ENCODE results near the gene RIN3. TPM values are rescaled to one million over a fixed set of nuclear protein-coding genes. Genes with fewer than 3 reads are reported as not detected.

Gene RIN3
- total and polyA plus RNA-seq, 4 donors: 5.0 to 15.6 (median 9.0) TPM

- H3K4me1 ChIP-seq (ENCODE audit: control insufficient read depth in 4 of 4, insufficient read depth in 4 of 4, low read length in 3 of 4): peaks cover 16 to 28% (median 18%) of the 10 kb centered on the region in 4 donors
- no peak overlapping the region for H3K27ac ChIP-seq (ENCODE audit: low read depth in 1 of 2, low read length in 2 of 2)
Observed at GRCh38 chr14:92544051-92544720, 30.6 kb downstream of the RIN3 start.

GRCh38 chr14:92546347-92547053 lies 32.9 kb downstream of the RIN3 start:
- 94% methylated on average over 7 of the region's 7 CpGs for WGBS
- TF ChIP-seq FOXA2 (IDR thresholded peaks at IDR 0.05) (no peak), ZBTB33 (IDR thresholded peaks at IDR 0.05) (no peak), EGR1 (IDR thresholded peaks at IDR 0.05; ENCODE audit: low read depth in 2 of 2) (no peak), CTCF (IDR thresholded peaks at IDR 0.05; ENCODE audit: low read depth, low read length, missing input control) (peak; percentile 15), JUND (IDR thresholded peaks at IDR 0.05) (no peak), NR2F2 (IDR thresholded peaks at IDR 0.05) (no peak), SP1 (IDR thresholded peaks at IDR 0.05) (no peak), HNF4G (IDR thresholded peaks at IDR 0.05) (no peak), YY1 (IDR thresholded peaks at IDR 0.05) (no peak)
- H3K9me3 ChIP-seq (ENCODE audit: control insufficient read depth in 4 of 4, low read length in 3 of 4): no peaks in the 10 kb centered on the region
- peak overlapping the region in 1 of 2 donors; percentile 32 for H3K27ac ChIP-seq (ENCODE audit: low read depth in 1 of 2, low read length in 2 of 2)
- no peak overlapping the region for H3K4me3 ChIP-seq (ENCODE audit: low read depth in 1 of 3, low read length in 3 of 3)
- no peaks in the 10 kb centered on the region for H3K36me3 ChIP-seq (ENCODE audit: control insufficient read depth in 4 of 4, insufficient read depth in 3 of 4, low read depth in 1 of 4, low read length in 3 of 4)
- peaks cover 0 to 7% (median 2%) of the 10 kb centered on the region in 4 donors for H3K4me1 ChIP-seq (ENCODE audit: control insufficient read depth in 4 of 4, insufficient read depth in 4 of 4, low read length in 3 of 4)
- no peak for DNase-seq (ENCODE audit: low spot score)
- no peak overlapping the region for H3K9ac ChIP-seq (ENCODE audit: low read depth in 1 of 2, low read length in 2 of 2)
- no peaks in the 10 kb centered on the region for H3K27me3 ChIP-seq (ENCODE audit: control insufficient read depth in 4 of 4, insufficient read depth in 4 of 4, low read length in 3 of 4)

More at GRCh38 chr14:92544051-92544720, 30.6 kb downstream of the RIN3 start:
- H3K27me3 ChIP-seq (ENCODE audit: control insufficient read depth in 4 of 4, insufficient read depth in 4 of 4, low read length in 3 of 4): no peaks in the 10 kb centered on the region
- no peaks in the 10 kb centered on the region for H3K36me3 ChIP-seq (ENCODE audit: control insufficient read depth in 4 of 4, insufficient read depth in 3 of 4, low read depth in 1 of 4, low read length in 3 of 4)
- H3K9ac ChIP-seq (ENCODE audit: low read depth in 1 of 2, low read length in 2 of 2): no peak overlapping the region
- TF ChIP-seq RAD21 (IDR thresholded peaks at IDR 0.05) (no peak), ATF3 (IDR thresholded peaks at IDR 0.05) (no peak), MAX (IDR thresholded peaks at IDR 0.05) (no peak), HNF4A (conservative IDR thresholded peaks at IDR 0.05) (no peak), RXRA (IDR thresholded peaks at IDR 0.05) (no peak), HNF4G (IDR thresholded peaks at IDR 0.05) (no peak), YY1 (IDR thresholded peaks at IDR 0.05) (no peak), FOXA1 (IDR thresholded peaks at IDR 0.05) (no peak), TAF1 (conservative IDR thresholded peaks at IDR 0.05) (no peak), GABPA (IDR thresholded peaks at IDR 0.05 in 1 of 2, conservative IDR thresholded peaks at IDR 0.05 in 1 of 2) (no peak), NR2F2 (IDR thresholded peaks at IDR 0.05) (no peak), SP1 (IDR thresholded peaks at IDR 0.05) (no peak), EGR1 (IDR thresholded peaks at IDR 0.05; ENCODE audit: low read depth in 2 of 2) (no peak), JUND (IDR thresholded peaks at IDR 0.05) (no peak), REST (IDR thresholded peaks at IDR 0.05) (no peak), FOXA2 (IDR thresholded peaks at IDR 0.05) (no peak)
- no peak overlapping the region for H3K4me3 ChIP-seq (ENCODE audit: low read depth in 1 of 3, low read length in 3 of 3)
- WGBS: 78% methylated on average over 6 of the region's 6 CpGs
- no peak for DNase-seq (ENCODE audit: low spot score)
- no peaks in the 10 kb centered on the region for H3K9me3 ChIP-seq (ENCODE audit: control insufficient read depth in 4 of 4, low read length in 3 of 4)

Measured in liver (tissue), 9 donors.